Smooth muscle cell (in vitro differentiated cells): ENCODE results near the gene G6PC3. TPM values are rescaled to one million over a fixed set of nuclear protein-coding genes. Genes with fewer than 3 reads are reported as not detected.

Source experiments
- DNase-seq: peaks from one replicate; lab custom pipeline; 2025; ENCODE audit not compliant: unreplicated experiment; lab: John Stamatoyannopoulos, UW
- H2AFZ ChIP-seq: fragments of 200-600 bp; sonication (generic); 2 replicates; pipeline ENCODE4 v1.6.0; 2016; ENCODE audit warnings: antibody characterized with exemption, low read depth, mild to moderate bottlenecking
- H3F3A ChIP-seq: fragments of 200-600 bp; sonication (generic); 2 replicates; pipeline ENCODE4 v1.6.0; 2017; ENCODE audit warnings: antibody characterized with exemption, low read depth
- H3K27ac ChIP-seq: fragments of 200-600 bp; sonication (generic); 2 replicates; pipeline ENCODE4 v1.5.1; 2016; ENCODE audit warnings: low read depth, mild to moderate bottlenecking
- H3K27me3 ChIP-seq: fragments of 200-600 bp; sonication (generic); 2 replicates; pipeline ENCODE4 v1.6.1; 2016; ENCODE audit warnings: low read depth, mild to moderate bottlenecking
- H3K36me3 ChIP-seq: fragments of 200-600 bp; sonication (generic); 2 replicates; pipeline ENCODE4 v1.5.1; 2016; ENCODE audit warnings: low read depth
- H3K4me1 ChIP-seq: fragments of 200-600 bp; sonication (generic); 2 replicates; pipeline ENCODE4 v1.5.1; 2016; ENCODE audit warnings: low read depth
- H3K4me2 ChIP-seq: fragments of 200-600 bp; sonication (generic); 2 replicates; pipeline ENCODE4 v1.6.0; 2016; ENCODE audit warnings: mild to moderate bottlenecking
- H3K4me3 ChIP-seq: fragments of 200-600 bp; sonication (generic); 2 replicates; pipeline ENCODE4 v1.5.1; 2016; ENCODE audit warnings: mild to moderate bottlenecking
- H3K79me2 ChIP-seq: fragments of 200-600 bp; sonication (generic); 2 replicates; pipeline ENCODE4 v1.6.0; 2016; ENCODE audit warnings: low read depth, mild to moderate bottlenecking
- H3K9ac ChIP-seq: fragments of 200-600 bp; sonication (generic); 2 replicates; pipeline ENCODE4 v1.6.0; 2016; ENCODE audit warnings: low read depth
- H3K9me3 ChIP-seq: fragments of 200-600 bp; sonication (generic); replicated peaks from 2 replicates; pipeline ENCODE4 v1.5.1; 2016; ENCODE audit warnings: low read depth
- H4K20me1 ChIP-seq: fragments of 200-600 bp; sonication (generic); 2 replicates; pipeline ENCODE4 v1.6.0; 2016; ENCODE audit warnings: low read depth
- CTCF ChIP-seq: fragments of 200-600 bp; sonication (generic); IDR thresholded peaks from 2 replicates; pipeline ENCODE4 v1.5.1; 2017; ENCODE audit warnings: borderline replicate concordance, mild to moderate bottlenecking, antibody characterized with exemption; ENCODE audit not compliant: insufficient read depth, poor library complexity, severe bottlenecking
- WGBS: methylation state at CpG from one replicate; pipeline ENCODE4 v1.1.7; 2016; ENCODE audit warnings: low lambda C conversion rate; 5-methylcytosine and 5-hydroxymethylcytosine counted together
- polyA plus RNA-seq: library from polyadenylated mRNA; unstranded; fragments of >200 nt; fragmentation: Nextera tagmentation; extraction: Ambion mirVana; gene quantifications from 2 replicates; pipeline ENCODE4 v1.2.1, GENCODE V29; 2016
- total RNA-seq: library from RNA; depleted of rRNA; stranded (reverse); fragments of >200 nt; gene quantifications from 2 replicates; pipeline ENCODE4 v1.2.3, GENCODE V29; 2014

The G6PC3 gene
- total and polyA plus RNA-seq, 2 experiments from 2014 or later = 40.2 to 103 TPM

- no peak for TF ChIP-seq CTCF
- WGBS = 12% methylated on average over 27 of the region's 28 CpGs
- DNase-seq = peak; percentile 95
- H3F3A ChIP-seq = no peaks in the 10 kb centered on the region
- no peaks in the 10 kb centered on the region for H3K27me3 ChIP-seq
- H3K27ac ChIP-seq = peak overlapping the region; percentile 94
- H3K9ac ChIP-seq = peak overlapping the region; percentile 65
- H3K4me1 ChIP-seq = peaks cover 25% of the 10 kb centered on the region
- no peaks in the 10 kb centered on the region for H3K9me3 ChIP-seq
- H3K4me3 ChIP-seq = peak overlapping the region; percentile 46
- H4K20me1 ChIP-seq = peaks cover 51% of the 10 kb centered on the region
- H3K4me2 ChIP-seq = peak overlapping the region; percentile 88
- peaks cover 28% of the 10 kb centered on the region for H3K79me2 ChIP-seq
- no peak overlapping the region for H2AFZ ChIP-seq
- H3K36me3 ChIP-seq = no peaks in the 10 kb centered on the region
Observed at GRCh38 chr17:44110823-44111633, 40.5 kb downstream of the G6PC3 start.

GRCh38 chr17:44111777-44112176 is 41.2 kb downstream of the G6PC3 start:
- Histone ChIP-seq H3K4me3 (no peak overlapping the region), H3K27me3 (no peaks in the 10 kb centered on the region), H3K36me3 (no peaks in the 10 kb centered on the region), H3F3A (no peaks in the 10 kb centered on the region), H3K79me2 (peaks cover 23% of the 10 kb centered on the region), H2AFZ (no peak overlapping the region), H3K4me2 (no peak overlapping the region), H3K9me3 (no peaks in the 10 kb centered on the region), H3K9ac (no peak overlapping the region), H3K27ac (peak overlapping the region; percentile 94), H4K20me1 (peaks cover 59% of the 10 kb centered on the region), H3K4me1 (peaks cover 25% of the 10 kb centered on the region)
- WGBS = 98% methylated on average over 3 of the region's 3 CpGs
- no peak for TF ChIP-seq CTCF
- DNase-seq = no peak

GRCh38 chr17:44112284-44113280 is 42.0 kb downstream of the G6PC3 start:
- no peak overlapping the region for H3K4me2 ChIP-seq
- no peaks in the 10 kb centered on the region for H3K27me3 ChIP-seq
- H3K36me3 ChIP-seq = no peaks in the 10 kb centered on the region
- no peak for TF ChIP-seq CTCF
- H3K4me1 ChIP-seq = peaks cover 25% of the 10 kb centered on the region
- H2AFZ ChIP-seq = no peak overlapping the region
- DNase-seq = no peak
- no peak overlapping the region for H3K27ac ChIP-seq
- no peak overlapping the region for H3K9ac ChIP-seq
- 72% methylated on average over 4 of the region's 4 CpGs for WGBS
- peaks cover 15% of the 10 kb centered on the region for H3K79me2 ChIP-seq
- no peaks in the 10 kb centered on the region for H3F3A ChIP-seq
- no peak overlapping the region for H3K4me3 ChIP-seq
- peaks cover 64% of the 10 kb centered on the region for H4K20me1 ChIP-seq
- H3K9me3 ChIP-seq = no peaks in the 10 kb centered on the region
